KOPT-K1 (cell line): ENCODE data around the gene KATNIP.
"Not testable (repeated sequence)": the region's sequence is repeated elsewhere in the genome, so short reads cannot be mapped to it uniquely, and the experiment has no call there.

Source experiments
- H3K27ac ChIP-seq: fragments of 200-600 bp; sonication (generic); 2 replicates; pipeline ENCODE4 v1.5.1; 2016; ENCODE audit warnings: antibody characterized with exemption, mild to moderate bottlenecking, low read depth, low read length; ENCODE audit not compliant: poor library complexity, severe bottlenecking
- H3K36me3 ChIP-seq: fragments of 200-600 bp; sonication (generic); 2 replicates; pipeline ENCODE4 v1.5.1; 2017; ENCODE audit warnings: antibody characterized with exemption, mild to moderate bottlenecking, low read length, moderate library complexity; ENCODE audit not compliant: insufficient read depth
- H3K9me3 ChIP-seq: fragments of 200-600 bp; sonication (generic); 2 replicates; pipeline ENCODE4 v1.5.1; 2017; ENCODE audit warnings: antibody characterized with exemption, low read length, mild to moderate bottlenecking; ENCODE audit not compliant: insufficient read depth, poor library complexity, severe bottlenecking

The KATNIP gene

DNA sequence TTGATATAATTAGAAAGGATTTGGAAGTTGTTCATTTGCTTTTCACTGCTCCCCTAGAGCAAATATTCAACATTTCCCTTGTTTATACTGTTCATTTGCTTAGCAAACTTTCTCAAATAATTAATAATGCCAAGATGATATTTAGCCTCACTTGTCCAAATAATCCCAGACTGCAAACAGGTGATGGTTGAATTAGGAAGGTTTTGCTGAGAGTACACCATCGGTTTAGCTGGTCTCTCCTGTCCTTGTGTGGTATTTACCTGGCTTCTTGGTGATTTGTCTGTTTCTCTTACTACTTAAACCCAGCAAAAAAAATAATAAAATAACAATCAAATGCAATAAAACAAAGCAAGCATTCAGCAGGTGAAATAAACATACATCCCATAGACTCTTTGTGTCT is 6.5 kb downstream of the KATNIP start:
- Histone ChIP-seq H3K9me3 (no peaks in the 10 kb centered on the region), H3K27ac (no peak overlapping the region), H3K36me3 (no peaks in the 10 kb centered on the region)

DNA sequence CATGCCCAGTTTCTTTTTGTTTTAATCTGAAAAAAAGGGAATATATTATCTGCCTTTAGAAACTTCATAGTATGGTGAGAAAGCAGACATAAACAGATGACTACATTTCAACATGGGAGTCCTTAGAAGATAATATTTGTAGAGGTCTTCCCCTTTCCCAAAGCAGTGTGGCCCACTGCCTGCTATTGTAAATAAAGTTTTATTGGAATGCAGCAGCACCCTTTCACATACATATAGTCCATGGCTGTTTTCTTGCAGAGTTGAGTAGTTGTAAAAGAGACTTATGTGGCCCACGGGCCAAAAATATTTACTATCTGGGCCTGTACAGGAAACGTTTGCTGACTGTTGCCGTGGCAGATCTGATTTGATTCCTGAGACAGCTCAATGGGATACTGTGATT is 8.5 kb downstream of the KATNIP start:
- Histone ChIP-seq H3K27ac (no peak overlapping the region), H3K9me3 (no peaks in the 10 kb centered on the region)

DNA sequence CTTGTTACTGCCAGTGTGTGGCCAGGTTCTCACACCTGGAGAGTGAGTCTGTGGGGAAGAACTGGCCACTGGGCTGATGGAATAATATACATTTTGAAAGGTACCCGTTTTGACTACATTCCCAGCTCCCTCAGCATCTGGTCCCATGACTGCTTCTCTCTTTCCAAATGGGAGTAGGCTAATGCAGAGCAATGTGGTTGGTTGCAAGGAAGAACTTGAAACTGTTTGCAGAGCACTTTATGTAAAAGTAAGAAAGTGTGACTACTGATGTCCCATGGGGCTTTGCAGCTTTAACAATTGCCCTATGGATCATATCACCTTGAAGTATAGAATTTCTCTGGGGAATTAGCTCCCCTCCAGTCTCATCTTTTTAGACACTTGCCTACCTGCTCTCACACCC is 9.0 kb downstream of the KATNIP start:
- H3K27ac ChIP-seq = no peak overlapping the region
- no peaks in the 10 kb centered on the region for H3K9me3 ChIP-seq
- no peaks in the 10 kb centered on the region for H3K36me3 ChIP-seq

More for the DNA sequence above, 8.5 kb downstream of the KATNIP start:
- no peaks in the 10 kb centered on the region for H3K36me3 ChIP-seq

DNA sequence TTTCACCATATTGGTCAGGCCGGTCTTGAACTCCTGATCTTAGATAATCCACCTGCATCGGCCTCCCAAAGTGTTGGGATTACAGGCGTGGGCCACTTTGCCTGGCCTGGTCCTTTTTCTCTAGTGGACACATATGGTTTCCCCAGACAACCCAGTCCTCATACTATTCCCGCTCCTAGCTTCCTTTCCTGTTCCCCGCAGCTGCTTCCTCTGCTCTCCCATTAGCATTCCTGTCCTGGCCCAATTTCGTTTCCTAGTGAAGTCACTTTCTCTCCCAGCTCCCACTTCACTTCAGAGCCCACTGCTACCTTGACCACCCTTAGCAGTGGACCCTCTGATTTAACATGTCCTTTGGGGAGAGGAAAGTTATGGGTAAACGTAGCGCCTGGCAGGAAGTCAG is 11.3 kb downstream of the KATNIP start:
- H3K27ac ChIP-seq = no peak overlapping the region
- H3K9me3 ChIP-seq = no peaks in the 10 kb centered on the region
- H3K36me3 ChIP-seq = no peaks in the 10 kb centered on the region

DNA sequence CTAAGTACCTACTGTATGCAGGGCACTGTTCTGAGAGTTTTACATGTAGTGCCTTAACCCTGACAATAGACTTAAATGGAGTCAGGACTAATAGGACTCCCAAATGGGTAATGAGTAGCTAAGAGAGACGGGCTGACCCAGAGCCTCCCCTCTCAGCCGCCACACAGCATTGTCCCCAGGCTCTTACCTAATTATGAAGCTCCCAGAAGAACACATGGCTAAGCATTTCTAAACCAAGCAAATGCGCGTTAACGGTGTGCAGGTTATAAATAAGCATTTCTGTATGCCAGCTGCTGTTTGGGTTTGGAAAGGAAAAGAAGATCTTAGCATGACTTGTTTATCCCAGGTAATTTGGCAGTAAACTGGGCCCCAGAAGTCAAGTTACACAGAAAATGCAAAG is 14.3 kb downstream of the KATNIP start:
- no peaks in the 10 kb centered on the region for H3K9me3 ChIP-seq
- no peaks in the 10 kb centered on the region for H3K36me3 ChIP-seq
- H3K27ac ChIP-seq = no peak overlapping the region

DNA sequence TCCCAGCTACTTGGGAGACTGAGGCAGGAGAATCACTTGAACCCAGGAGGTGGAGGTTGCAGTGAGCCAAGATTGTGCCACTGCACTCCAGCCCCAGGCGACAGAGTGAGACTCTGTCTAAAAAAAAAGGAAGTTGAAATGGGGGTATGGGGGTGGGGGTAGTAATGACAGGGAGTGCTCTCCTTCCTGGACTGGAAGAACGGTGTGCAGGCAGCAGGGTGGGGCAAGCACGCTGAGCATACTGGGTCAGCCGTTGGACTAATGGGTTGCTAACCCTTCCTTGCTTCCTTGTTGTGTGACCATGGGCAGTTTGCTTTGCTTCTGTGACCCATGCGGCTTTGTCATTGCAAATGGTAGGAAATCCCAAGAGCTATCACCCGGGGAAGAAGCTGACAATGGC is 16.5 kb downstream of the KATNIP start:
- Histone ChIP-seq H3K36me3 (no peaks in the 10 kb centered on the region), H3K9me3 (no peaks in the 10 kb centered on the region), H3K27ac (no peak overlapping the region)

DNA sequence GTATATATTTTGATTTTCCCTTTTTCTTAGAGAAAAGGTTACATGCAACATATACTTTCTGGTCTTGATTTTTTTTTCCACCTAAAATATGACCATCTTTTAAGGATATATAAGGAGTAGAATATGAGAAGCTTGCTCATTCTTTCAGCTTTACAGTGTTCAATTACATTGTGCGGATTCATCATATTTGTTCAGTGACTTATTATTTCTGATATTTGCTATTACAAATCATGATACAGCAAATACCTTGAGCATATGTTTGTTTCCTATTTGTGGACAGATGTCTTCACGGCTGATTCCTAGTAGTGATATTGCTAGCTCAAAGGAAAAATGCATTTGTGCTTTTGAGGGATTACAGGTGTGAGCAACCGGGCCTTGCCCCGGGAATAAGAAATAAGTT is 18.1 kb downstream of the KATNIP start:
- no peaks in the 10 kb centered on the region for H3K36me3 ChIP-seq
- H3K9me3 ChIP-seq = no peaks in the 10 kb centered on the region
- H3K27ac ChIP-seq = no peak overlapping the region

DNA sequence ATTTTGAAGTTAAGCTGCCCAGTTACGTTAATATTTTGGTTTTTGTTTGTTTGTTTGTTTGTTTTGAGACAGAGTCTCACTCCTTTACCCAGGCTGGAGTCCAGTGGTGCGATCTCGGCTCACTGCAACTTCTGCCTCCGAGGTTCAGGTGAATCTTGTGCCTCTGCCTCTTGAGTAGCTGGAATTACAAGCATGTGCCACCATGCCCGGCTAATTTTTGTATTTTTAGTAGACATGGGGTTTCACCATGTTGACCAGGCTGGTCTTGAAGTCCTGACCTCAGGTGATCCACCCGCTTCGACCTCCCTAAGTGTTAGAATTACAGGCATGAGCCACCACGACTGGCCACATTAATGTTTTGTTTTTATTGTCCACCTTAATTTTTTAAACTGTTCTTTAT is 21.0 kb downstream of the KATNIP start:
- H3K9me3 ChIP-seq, H3K36me3 ChIP-seq, H3K27ac ChIP-seq: not testable (repeated sequence)

DNA sequence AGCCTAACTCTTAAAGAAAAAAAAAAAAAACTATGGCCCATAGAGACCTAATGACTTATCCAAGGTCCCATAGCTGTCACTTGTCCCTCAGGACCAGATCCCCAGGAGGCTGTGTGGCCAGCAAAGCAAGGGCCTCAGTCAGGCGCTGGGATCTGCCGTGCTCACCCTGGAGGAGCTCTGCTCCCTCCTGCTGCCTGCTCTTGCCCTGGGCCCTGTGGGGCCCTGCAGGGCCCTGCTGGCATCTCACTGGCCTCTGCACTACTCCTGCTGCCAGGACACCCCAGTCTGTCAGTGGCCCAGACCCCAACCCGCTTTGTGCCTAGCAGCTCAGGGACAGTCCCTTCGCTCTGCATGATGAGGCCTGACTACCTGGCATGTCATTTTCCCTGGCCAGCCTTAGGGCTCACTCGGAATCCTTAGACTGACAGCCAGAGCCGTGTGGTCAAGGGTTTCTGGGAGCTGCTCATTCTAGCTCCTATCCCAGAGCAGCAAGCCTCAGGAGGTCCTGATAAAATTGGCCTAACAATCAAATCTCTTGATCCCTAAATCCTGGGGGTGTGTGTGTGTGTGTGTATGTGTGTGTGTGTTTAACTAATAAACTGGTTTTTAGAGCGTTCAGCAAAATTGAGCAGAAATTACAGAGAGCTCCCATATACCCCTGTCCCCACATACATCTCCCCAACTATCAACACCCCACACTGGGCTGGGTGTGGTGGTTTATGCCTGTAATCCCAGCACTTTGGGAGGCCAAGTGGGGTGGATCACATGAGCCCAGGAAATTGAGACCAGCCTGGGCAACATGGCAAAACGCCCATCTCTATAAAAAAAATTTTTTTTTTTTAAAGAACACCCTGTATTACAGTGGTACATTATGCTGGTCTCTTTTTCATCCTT is 21.7 kb downstream of the KATNIP start:
- no peaks in the 10 kb centered on the region for H3K36me3 ChIP-seq
- no peaks in the 10 kb centered on the region for H3K9me3 ChIP-seq
- no peak overlapping the region for H3K27ac ChIP-seq

DNA sequence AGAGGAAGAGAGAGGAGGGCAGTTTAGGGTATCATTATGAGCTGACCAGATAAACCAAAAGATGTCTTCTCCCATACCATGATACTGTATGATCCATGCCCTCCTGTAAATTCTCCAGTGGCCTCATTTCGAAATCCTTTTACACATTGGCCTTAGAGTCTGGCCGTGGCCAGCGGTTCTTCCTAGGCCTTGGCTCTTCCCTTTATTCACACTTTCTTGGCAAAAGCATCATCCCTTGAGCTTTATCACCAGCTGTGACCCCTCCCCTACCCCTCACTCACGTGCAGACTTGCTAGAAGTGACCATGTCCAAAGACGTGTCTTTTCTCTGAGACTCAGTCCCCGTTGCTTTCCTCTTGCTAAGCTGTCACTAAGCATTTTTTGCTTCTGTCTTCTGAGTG is 22.8 kb downstream of the KATNIP start:
- no peak overlapping the region for H3K27ac ChIP-seq
- H3K9me3 ChIP-seq = no peaks in the 10 kb centered on the region
- no peaks in the 10 kb centered on the region for H3K36me3 ChIP-seq

DNA sequence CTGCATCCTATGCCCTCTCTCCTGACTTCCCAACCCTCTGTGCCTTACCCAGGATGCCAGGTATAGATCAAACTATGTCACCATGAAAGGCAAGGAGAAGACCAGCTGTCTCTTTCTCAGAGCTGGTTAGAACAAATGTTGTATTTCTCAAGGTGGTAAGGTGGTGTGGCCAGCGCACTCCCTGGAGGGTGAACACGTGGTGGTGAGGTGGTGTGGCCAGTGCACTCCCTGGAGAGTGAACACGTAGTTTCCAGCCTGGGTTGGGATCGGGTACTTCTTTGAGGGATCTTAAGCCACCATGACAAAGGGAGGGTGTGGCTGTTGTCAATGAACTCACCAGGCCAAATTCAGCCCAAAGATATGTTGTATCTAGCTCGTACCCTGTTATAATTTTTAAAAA is 26.8 kb downstream of the KATNIP start:
- Histone ChIP-seq H3K36me3 (no peaks in the 10 kb centered on the region), H3K9me3 (no peaks in the 10 kb centered on the region), H3K27ac (no peak overlapping the region)

DNA sequence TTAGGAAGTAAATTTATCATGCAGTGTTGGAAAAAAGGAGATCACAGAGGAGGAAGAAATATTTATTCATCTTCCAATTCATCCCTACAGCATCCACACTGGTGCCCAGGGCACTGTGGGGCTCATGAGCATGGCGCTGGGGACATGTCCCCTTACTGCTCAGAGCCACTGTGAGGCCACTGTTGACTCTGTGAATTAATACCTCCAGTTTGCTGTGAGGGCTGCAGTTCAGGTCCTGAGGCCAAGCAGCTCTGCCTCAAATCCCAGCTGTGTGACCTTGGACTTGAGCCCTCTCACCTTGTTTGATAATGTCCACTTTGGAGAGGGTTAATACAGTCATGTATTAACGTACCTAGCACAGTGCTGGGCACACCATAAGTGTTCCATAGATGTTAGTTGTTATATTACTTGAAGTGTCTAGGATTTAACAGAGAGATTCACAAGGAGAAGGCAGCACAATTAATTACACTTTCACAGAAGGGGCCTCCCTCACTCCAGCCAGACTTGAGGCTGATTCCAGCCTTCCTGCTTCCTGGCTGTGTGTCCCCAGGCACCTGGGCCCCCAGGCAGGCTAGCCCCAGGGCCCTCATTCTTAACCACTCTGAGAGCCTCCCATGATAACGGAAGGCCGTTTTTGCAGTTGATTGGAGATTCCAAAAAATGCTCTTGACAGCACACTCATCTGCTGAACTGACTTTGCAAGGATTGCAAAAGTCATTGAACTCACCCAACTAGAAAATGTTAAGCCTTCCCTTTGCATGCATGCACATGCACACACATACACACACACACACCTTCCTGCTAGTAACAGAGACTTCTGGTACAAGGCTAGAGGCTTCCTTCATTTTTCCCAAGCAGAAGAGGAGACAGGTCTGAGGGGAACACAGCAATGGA is 29.4 kb downstream of the KATNIP start:
- Histone ChIP-seq H3K9me3 (no peaks in the 10 kb centered on the region), H3K27ac (no peak overlapping the region), H3K36me3 (no peaks in the 10 kb centered on the region)

DNA sequence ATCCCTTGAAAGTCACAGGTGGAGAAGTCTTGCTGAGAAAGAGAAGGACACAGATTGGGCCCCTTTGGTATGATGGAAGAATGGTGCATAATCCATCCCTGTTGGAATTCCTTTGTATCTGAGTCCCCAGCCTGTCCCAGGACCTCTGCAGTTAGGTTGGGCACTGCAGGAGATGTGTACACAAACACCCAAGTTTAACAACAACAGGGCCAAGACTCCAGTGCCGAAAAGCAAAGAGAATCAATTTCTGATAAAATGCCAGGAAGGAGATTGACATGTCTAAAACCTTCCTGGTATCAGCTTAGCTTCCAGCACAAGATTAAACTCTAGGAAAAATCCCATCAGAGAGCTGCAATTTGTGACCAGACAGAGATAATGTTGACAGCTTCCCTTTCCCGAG is 32.9 kb downstream of the KATNIP start:
- H3K36me3 ChIP-seq = no peaks in the 10 kb centered on the region
- peaks cover 10% of the 10 kb centered on the region for H3K9me3 ChIP-seq
- H3K27ac ChIP-seq = no peak overlapping the region

DNA sequence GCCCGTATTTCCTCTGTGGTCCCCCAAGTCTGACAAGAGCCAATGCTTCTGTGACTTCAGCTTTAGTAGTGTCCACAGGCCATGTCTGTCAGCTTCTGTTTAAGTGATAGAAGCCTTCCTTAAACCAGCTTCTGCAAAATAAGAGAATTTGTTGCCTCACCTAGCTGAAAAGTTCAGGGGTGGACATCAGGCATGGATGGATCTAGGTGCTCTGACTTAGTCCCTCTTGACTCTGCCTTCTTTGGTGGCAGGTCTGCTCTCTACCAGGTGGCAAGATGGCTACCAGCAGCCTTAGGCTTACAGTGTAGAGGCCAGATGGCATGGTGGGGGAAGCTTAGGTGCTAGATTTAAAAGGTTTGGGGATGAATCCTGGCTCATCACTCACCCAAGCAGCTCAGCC is 33.7 kb downstream of the KATNIP start:
- no peaks in the 10 kb centered on the region for H3K36me3 ChIP-seq
- no peak overlapping the region for H3K27ac ChIP-seq
- H3K9me3 ChIP-seq = peaks cover 10% of the 10 kb centered on the region

DNA sequence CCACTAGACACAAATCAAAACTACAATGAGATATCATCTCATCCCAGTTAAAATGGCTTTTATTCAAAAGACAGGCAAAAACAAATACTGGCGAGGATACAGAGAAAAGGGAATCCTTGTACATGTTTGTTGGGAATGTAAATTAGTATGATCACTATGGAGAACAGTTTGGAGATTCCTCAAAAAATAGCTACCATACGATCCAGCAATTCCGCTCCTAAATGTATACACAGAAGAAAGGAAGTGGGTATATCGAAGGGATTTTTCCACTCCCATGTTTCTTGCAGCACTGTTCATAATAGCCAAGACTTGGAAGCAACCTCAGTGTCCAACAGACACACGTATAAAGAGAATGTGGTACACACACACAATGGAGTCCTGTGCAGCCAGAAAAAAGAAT is 35.3 kb downstream of the KATNIP start:
- H3K27ac ChIP-seq = no peak overlapping the region
- H3K36me3 ChIP-seq = no peaks in the 10 kb centered on the region
- peaks cover 16% of the 10 kb centered on the region for H3K9me3 ChIP-seq
